ENCODE results near the gene USF3. TPM values are rescaled to one million over a fixed set of nuclear protein-coding genes. Genes with fewer than 3 reads are reported as not detected.

The USF3 gene
- total RNA-seq, 4 donors from 2014 or later = 21.8 to 26.6 (median 24.1) TPM

DNA sequence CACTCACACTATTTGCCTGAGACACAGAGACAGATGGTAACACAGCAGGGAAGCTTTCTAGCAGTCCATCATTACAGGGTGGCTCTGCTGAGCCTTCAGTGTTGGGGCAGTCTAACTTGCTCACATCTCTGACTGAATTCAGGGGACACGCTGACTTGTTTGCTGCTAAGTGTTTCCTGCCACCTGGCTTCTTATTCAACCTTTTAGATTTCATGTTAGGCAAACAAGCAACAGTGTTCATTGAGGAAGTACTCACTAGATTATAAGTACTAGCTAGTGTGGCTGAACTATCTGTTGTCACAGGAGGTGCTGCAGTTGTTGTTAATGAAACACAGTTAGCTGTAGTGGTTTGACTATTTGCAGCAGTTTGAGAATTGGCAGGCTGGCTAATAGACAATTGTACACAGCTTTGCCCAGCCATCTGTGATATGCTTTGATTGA lies 37.3 kb downstream of the USF3 start:
- no peak for DNase-seq (ENCODE audit: low spot score in 2 of 2)
- TF ChIP-seq POLR2A (IDR thresholded peaks at IDR 0.05) = no peak
- TF ChIP-seq, protein P1, sequence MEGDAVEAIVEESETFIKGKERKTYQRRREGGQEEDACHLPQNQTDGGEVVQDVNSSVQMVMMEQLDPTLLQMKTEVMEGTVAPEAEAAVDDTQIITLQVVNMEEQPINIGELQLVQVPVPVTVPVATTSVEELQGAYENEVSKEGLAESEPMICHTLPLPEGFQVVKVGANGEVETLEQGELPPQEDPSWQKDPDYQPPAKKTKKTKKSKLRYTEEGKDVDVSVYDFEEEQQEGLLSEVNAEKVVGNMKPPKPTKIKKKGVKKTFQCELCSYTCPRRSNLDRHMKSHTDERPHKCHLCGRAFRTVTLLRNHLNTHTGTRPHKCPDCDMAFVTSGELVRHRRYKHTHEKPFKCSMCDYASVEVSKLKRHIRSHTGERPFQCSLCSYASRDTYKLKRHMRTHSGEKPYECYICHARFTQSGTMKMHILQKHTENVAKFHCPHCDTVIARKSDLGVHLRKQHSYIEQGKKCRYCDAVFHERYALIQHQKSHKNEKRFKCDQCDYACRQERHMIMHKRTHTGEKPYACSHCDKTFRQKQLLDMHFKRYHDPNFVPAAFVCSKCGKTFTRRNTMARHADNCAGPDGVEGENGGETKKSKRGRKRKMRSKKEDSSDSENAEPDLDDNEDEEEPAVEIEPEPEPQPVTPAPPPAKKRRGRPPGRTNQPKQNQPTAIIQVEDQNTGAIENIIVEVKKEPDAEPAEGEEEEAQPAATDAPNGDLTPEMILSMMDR (IDR thresholded peaks at IDR 0.05) = no peak
- 94 to 95% methylated on average over 1 of the region's 1 CpG for WGBS, 2 donors
- no peak overlapping the region for H3K4me3 ChIP-seq (ENCODE audit: low read depth, poor library complexity, severe bottlenecking)
- intact Hi-C loops (cut with DNase I; ENCODE audit: low total_unique reads) = no loop called here

DNA sequence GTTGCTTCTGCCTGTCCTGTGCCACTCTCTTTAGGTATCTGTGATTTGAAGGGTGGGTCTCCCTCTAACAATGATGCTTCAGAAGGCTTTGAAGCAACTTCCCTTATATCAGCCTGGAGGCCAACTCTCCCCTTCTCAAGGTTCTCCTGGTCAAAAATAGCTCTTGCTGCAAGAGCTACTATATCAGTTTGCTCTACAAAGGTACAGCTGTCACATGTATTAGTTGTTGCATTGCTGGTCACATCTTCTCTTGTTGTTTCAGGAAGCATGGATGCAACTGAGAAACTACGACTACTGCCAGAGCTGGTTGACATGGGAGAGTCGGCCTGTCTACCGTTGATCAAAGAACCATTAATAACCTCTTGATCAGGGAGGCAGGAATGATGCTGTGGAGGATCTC lies 38.3 kb downstream of the USF3 start:
- TF ChIP-seq, protein P1 (IDR thresholded peaks at IDR 0.05) = no peak
- no peak for TF ChIP-seq POLR2A (IDR thresholded peaks at IDR 0.05)
- no peak for DNase-seq (ENCODE audit: low spot score in 2 of 2)
- H3K4me3 ChIP-seq (ENCODE audit: low read depth, poor library complexity, severe bottlenecking) = no peak overlapping the region
- 92 to 97% methylated on average over 3 of the region's 3 CpGs for WGBS, 2 donors
- intact Hi-C loops (cut with DNase I; ENCODE audit: low total_unique reads) = no loop called here

DNA sequence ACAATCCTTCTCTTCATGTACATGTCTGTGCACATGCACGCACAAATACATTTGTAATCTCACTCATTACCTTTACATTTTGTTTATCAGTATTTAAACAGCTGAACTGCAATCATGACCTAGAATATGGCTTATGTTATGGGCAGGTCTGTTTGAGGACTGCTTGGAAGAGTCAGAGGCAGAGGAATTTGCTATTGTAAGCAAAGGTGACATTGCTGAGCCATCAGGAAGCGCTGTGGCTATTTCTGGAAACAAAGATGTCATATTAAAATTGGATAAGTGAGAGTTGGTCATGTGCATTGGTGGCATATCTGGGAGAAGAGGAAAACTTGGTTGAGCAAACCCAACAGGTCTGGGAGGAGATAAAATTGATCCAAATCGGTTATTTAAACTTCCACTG lies 41.6 kb downstream of the USF3 start:
- 93% methylated on average over 3 of the region's 3 CpGs for WGBS, 2 donors
- no peak overlapping the region for H3K4me3 ChIP-seq (ENCODE audit: low read depth, poor library complexity, severe bottlenecking)
- no peak for TF ChIP-seq POLR2A (IDR thresholded peaks at IDR 0.05)
- TF ChIP-seq, protein P1 (IDR thresholded peaks at IDR 0.05) = no peak
- intact Hi-C loops (cut with DNase I; ENCODE audit: low total_unique reads) = no loop called here
- DNase-seq (ENCODE audit: low spot score in 2 of 2) = no peak

DNA sequence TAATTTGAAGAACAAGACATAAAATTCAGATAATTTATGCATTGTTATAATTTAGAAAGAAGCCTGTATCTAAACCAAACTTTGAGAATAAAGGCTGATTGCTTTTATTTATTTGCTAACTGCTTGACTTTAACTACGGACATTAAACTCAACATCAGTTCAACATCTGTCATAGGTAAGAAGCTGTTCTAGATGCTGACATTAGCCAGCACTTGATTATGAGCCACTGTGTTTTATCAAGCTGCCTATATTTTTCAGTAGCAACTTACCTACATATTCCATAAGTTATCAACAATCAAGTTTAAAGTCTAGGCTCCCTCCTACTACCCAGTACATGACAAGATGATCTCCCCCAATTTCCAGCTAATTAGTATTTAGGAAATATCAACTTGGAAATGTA lies 42.1 kb downstream of the USF3 start:
- H3K4me3 ChIP-seq (ENCODE audit: low read depth, poor library complexity, severe bottlenecking) = no peak overlapping the region
- DNase-seq (ENCODE audit: low spot score in 2 of 2) = no peak
- intact Hi-C loops (cut with DNase I; ENCODE audit: low total_unique reads) = no loop called here
- WGBS, 2 donors = 88 to 97% methylated on average over 1 of the region's 1 CpG
- no peak for TF ChIP-seq POLR2A (IDR thresholded peaks at IDR 0.05)
- TF ChIP-seq, protein P1 (IDR thresholded peaks at IDR 0.05) = no peak

DNA sequence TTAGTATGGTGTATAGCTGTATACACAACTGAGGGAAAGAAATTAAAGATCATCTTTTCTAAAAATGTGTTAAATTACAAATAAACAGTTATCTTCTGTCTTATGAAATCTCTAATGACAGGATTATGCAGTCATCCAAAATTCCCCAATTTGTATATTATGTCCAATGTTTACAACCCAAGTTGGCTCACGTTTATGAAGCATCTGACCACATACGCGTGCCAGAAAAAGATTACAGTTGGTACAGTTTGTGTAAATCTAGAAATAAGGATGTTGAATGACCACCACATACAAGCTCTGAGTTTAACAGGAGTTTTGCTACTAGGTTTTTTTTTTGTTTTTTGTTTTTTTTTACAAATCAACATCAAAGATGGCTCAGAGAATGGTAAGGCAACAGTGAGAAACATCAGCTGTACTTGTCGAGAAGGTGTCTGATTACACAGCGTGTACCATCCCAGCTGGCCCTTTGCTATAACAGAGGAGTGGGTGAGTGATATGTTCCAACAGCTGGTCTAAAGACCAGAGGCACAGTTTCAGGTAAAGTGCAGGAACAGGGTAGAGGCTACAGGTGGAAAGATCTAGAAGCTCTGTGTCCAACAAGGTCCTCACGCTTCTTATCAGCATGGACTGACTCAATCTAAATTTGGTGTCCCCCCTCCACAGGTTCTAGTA lies 47.1 kb downstream of the USF3 start:
- TF ChIP-seq POLR2A (IDR thresholded peaks at IDR 0.05) = no peak
- TF ChIP-seq, protein P1 (IDR thresholded peaks at IDR 0.05) = no peak
- no peak for DNase-seq (ENCODE audit: low spot score in 2 of 2)
- 83 to 85% methylated on average over 6 of the region's 6 CpGs for WGBS, 2 donors
- H3K4me3 ChIP-seq (ENCODE audit: low read depth, poor library complexity, severe bottlenecking) = no peak overlapping the region
- intact Hi-C loops (cut with DNase I; ENCODE audit: low total_unique reads) = no loop called here

DNA sequence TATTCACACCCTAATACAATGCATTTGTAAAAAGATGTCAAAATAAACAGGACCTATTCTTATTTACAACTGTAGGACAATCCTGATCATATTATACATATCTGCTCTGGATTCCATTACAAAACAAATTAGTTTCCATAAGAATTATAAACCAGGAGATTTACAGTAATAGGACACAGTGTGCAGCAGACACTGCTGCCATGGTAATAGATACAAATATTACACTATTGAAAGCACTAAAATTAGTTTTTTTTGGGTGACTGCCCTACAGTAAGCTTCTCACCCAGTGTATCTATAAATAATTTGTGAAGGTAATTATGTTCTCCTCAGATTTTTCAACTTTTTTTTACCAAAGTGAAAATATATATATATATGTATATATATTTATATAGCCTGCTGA lies 47.9 kb downstream of the USF3 start:
- intact Hi-C loops (cut with DNase I; ENCODE audit: low total_unique reads) = no loop called here
- no peak for DNase-seq (ENCODE audit: low spot score in 2 of 2)
- no peak for TF ChIP-seq POLR2A (IDR thresholded peaks at IDR 0.05)
- TF ChIP-seq, protein P1 (IDR thresholded peaks at IDR 0.05) = no peak
- no peak overlapping the region for H3K4me3 ChIP-seq (ENCODE audit: low read depth, poor library complexity, severe bottlenecking)

All from lower leg skin (tissue), 4 donors.